Large intestine (tissue), 3 donors: ENCODE results near the gene EGF. TPM values are rescaled to one million over a fixed set of nuclear protein-coding genes. Genes with fewer than 3 reads are reported as not detected.
"Not testable (repeated sequence)": the region's sequence is repeated elsewhere in the genome, so short reads cannot be mapped to it uniquely, and the experiment has no call there.

Source experiments
- DNase-seq, 2 donors: peaks; one replicate each; pipeline versions ENCODE4 v3.0.0 to v3.0.0-alpha.2; 2013
- H3K27ac ChIP-seq: one replicate; pipeline ENCODE4 v1.5.1; 2013; ENCODE audit warnings: low read length
- H3K27me3 ChIP-seq: 2 replicates; pipeline ENCODE4 v1.6.1; 2013; ENCODE audit warnings: low read length; ENCODE audit not compliant: control insufficient read depth, insufficient read depth
- H3K36me3 ChIP-seq: 2 replicates; pipeline ENCODE4 v1.6.1; 2013; ENCODE audit warnings: low read length; ENCODE audit not compliant: control insufficient read depth, insufficient read depth
- H3K4me1 ChIP-seq: one replicate; pipeline ENCODE4 v1.6.1; 2013; ENCODE audit warnings: low read length; ENCODE audit not compliant: control insufficient read depth, insufficient read depth
- H3K4me3 ChIP-seq: one replicate; pipeline ENCODE4 v1.5.1; 2013; ENCODE audit warnings: low read length
- H3K9me3 ChIP-seq: one replicate; pipeline ENCODE4 v1.6.1; 2013; ENCODE audit warnings: mild to moderate bottlenecking, low read depth, low read length, moderate library complexity; ENCODE audit not compliant: control insufficient read depth
- WGBS: methylation state at CpG from one replicate; pipeline ENCODE4 v1.1.5; 2013; ENCODE audit warnings: low lambda C conversion rate; ENCODE audit not compliant: insufficient coverage; 5-methylcytosine and 5-hydroxymethylcytosine counted together
- polyA plus RNA-seq: library from polyadenylated mRNA; unstranded; fragments of 120-200 nt; gene quantifications from one replicate; pipeline ENCODE4 v1.2.1, GENCODE V29; 2013

The EGF gene
- polyA plus RNA-seq, 1 donor = 28.3 TPM

DNA sequence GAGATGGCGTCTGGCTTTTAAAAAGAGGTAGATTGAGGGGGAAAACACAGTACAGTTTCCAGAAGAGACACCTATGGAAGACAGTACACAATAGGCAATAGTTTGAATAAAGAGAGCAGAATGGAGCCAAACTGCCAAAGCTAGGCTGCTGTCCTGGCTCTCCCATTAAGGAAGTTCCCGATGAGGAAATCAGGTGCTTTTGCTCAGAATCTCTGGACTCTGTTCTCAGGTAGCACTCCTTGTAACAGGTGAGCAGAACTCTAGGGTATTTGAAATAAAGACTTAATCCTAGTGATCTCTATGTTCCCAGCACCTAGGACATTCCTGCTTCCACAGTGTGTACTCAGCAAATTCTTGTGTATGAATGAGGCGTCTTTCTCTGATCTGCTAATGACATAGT is 1.6 kb downstream of the EGF start:
- Histone ChIP-seq H3K27ac (peak overlapping the region; percentile 91), H3K4me3 (peak overlapping the region; percentile 40), H3K9me3 (no peaks in the 10 kb centered on the region), H3K4me1 (peaks cover 26% of the 10 kb centered on the region), H3K36me3 (no peaks in the 10 kb centered on the region), H3K27me3 (no peaks in the 10 kb centered on the region)
- DNase-seq = peak; percentile 64 to 86
- no CpG with 5 or more reads among the region's 3 CpGs for WGBS

DNA sequence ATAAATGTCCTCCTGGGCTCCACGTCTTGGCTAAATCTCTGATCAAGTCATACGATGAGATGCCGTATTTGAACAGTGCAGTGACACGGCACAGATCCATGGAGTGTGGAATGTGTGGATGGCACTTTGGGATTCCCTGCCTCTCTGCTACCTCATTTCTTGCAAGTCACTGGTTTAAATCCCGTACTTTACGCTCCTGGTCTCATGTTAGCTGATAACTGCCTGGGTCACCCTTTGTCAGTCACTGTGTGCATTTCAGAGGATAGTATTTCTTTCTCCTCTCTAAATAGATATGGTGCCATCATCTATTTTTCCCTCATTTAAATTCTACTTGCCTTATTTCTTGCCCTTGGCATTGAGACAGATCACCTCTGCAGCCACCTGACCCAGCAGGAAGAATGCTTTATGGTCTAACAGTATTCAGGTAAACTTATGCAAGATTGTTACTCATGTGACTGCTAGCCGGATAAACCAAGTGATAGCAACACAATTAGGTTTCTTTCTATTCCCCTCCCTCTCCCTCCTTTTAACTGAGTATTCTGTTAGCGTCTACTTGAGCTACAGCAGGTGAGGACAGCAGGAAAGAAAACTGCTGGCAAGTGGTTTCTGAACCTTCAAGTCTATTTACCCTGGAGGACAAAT is 2.8 kb downstream of the EGF start:
- H3K27ac ChIP-seq = peak overlapping the region; percentile 91
- H3K36me3 ChIP-seq = no peaks in the 10 kb centered on the region
- 61% methylated on average over 5 of the region's 8 CpGs for WGBS
- peak overlapping the region; percentile 6 for H3K4me3 ChIP-seq
- DNase-seq = peak; percentile 60 to 86
- peaks cover 26% of the 10 kb centered on the region for H3K4me1 ChIP-seq
- H3K27me3 ChIP-seq = no peaks in the 10 kb centered on the region
- no peaks in the 10 kb centered on the region for H3K9me3 ChIP-seq

DNA sequence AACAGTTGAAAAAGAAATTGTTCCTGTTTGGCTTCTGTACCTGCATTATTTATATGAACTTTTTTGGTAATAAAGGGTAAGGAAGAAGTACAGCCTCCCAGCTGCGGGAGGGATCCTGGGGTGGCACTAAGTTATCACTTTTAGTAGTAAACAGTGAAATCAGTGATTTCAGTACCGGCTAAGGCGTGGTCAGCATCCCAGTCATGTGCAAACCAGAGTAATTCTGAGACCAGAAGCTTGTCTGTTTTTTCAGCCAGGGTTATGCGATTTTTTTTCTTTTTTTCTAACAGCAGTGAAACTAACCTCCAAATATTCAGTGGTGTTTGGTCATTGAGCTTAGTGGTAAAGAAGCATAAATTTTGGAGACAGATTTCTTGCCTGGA is 3.3 kb downstream of the EGF start:
- Histone ChIP-seq H3K4me3 (peak overlapping the region; percentile 0), H3K27me3 (no peaks in the 10 kb centered on the region), H3K27ac (peak overlapping the region; percentile 91)

DNA sequence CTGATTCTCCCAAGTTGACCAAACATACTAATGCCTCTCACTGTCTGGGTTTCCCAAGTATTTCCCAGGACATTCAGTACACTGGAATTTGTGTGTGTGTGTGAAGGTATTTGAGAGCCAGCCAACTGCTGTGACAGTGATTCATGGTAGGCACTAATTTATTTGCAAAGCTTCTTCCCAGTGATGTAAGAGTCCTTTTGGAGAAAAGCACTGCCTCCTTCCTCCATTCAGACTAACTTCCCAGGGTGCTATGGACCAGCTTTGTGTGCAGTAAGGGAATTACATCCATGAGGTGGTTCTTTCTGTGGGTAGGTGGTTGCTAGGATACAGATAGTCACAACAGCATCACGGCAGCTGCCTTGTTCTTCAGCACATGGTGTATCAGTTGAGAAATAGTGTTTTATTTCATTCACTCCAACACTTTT is 8.7 kb downstream of the EGF start:
- peak in 1 of 2 donors; percentile 22 for DNase-seq

More for the DNA sequence above, 3.3 kb downstream of the EGF start:
- no peaks in the 10 kb centered on the region for H3K36me3 ChIP-seq
- peaks cover 26% of the 10 kb centered on the region for H3K4me1 ChIP-seq
- no peaks in the 10 kb centered on the region for H3K9me3 ChIP-seq
- DNase-seq = no peak
- WGBS = 27% methylated on average over 2 of the region's 4 CpGs

DNA sequence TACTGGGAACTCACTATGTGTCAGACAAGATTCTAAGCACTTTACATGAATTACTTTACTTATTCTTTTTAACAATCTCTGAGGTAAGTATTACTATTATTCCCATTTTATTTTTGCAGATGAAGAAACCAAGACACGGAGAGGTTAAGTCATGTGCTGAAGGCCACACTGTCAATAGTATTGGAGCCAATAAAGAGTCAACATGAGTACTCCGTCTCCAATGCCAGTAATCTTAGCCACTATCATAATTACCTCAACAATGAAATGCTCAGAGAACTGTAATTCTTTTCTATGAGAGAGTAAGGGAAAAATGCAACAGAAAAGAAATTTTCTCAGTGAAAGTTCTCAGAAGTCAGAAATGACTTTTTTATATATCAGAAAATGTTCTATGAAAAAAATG is 12.7 kb downstream of the EGF start:
- H3K27ac ChIP-seq = no peak overlapping the region
- no peaks in the 10 kb centered on the region for H3K36me3 ChIP-seq
- WGBS = 100% methylated on average over 2 of the region's 2 CpGs
- no peaks in the 10 kb centered on the region for H3K9me3 ChIP-seq
- DNase-seq = no peak
- no peaks in the 10 kb centered on the region for H3K27me3 ChIP-seq
- H3K4me3 ChIP-seq = no peak overlapping the region
- H3K4me1 ChIP-seq = no peaks in the 10 kb centered on the region

More for the DNA sequence above, 8.7 kb downstream of the EGF start:
- peaks cover 2% of the 10 kb centered on the region for H3K4me1 ChIP-seq
- H3K36me3 ChIP-seq = no peaks in the 10 kb centered on the region
- H3K27ac ChIP-seq = no peak overlapping the region
- H3K27me3 ChIP-seq = no peaks in the 10 kb centered on the region
- H3K9me3 ChIP-seq = no peaks in the 10 kb centered on the region
- no CpG with 5 or more reads among the region's 1 CpG for WGBS
- H3K4me3 ChIP-seq = no peak overlapping the region

DNA sequence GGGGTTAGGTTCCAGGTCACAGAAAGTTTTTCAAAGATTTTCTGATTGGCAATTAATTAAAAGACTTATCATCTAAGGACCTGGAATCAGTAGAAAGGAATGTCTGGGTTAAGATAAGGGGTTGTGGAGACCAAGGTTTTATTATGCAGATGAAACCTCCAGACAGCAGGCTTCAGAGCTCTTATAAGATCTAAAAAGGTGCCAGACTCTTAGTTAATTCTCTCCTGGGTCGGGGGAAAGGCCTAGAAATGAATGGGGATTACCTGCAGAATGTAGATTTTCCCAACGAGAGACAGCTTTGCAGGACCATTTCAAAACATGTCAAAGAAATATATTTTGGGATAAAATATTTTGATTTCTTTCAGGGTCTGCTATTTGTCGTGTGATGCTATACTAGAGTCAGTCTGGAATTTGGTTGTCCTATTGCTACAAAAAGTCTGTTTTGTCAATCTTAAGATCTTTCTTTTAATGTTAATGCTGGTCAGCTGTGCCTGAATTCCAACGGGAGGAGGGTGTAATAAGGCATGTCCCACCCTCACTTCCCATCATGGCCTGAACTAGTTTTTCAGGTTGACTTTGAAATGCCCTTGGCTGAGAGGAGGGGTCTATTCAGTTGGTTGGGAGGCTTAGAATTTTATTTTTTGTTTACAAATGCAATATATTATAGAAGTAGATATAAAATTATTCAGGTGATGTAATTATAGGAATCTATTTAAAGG is 15.8 kb downstream of the EGF start:
- Histone ChIP-seq H3K4me3 (no peak overlapping the region), H3K27ac (no peak overlapping the region), H3K27me3 (no peaks in the 10 kb centered on the region), H3K9me3 (no peaks in the 10 kb centered on the region), H3K36me3 (no peaks in the 10 kb centered on the region), H3K4me1 (no peaks in the 10 kb centered on the region)
- no CpG with 5 or more reads among the region's 4 CpGs for WGBS
- no peak for DNase-seq

DNA sequence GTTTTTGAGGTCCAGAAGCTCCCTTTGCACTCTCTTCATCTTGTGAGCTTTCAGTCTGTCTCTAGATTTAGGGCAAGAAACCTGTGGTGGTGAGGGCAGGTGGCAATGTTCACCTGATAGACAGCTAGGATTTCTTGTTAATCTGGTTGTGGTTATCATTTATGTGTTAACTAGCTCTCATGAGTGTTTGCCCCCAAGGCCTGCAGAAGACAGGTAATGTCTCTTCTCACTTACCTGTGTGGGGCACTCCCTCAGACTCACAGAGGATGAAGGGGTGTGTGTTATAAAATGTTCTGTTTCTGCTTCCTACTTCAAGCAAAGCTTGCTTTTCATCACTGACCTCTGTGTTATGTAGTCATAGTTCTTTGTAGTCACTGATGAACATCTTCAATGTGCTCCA is 17.8 kb downstream of the EGF start:
- no peak overlapping the region for H3K27ac ChIP-seq
- H3K9me3 ChIP-seq = no peaks in the 10 kb centered on the region
- H3K4me3 ChIP-seq = no peak overlapping the region

DNA sequence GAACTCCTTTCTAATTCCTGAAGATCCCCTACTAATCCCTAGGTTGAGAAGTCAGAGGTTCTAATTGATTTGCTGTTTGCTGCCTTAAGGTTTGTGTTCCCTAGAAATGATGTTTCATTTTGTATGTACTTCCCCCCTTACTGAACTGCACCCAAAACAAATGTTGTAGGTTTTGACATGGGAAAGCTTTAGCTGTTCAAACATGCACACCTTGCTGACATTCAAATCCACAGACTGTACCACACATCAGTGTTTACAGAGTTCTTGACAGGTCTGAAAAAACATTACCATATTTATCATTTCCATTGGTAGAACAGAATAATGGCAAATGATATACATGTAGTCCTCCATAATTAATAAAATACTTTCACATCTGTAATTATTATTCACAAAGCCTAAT is 18.2 kb downstream of the EGF start:
- Histone ChIP-seq H3K27me3 (no peaks in the 10 kb centered on the region), H3K4me3 (no peak overlapping the region), H3K9me3 (no peaks in the 10 kb centered on the region), H3K4me1 (no peaks in the 10 kb centered on the region), H3K27ac (no peak overlapping the region), H3K36me3 (no peaks in the 10 kb centered on the region)
- no peak for DNase-seq

More for the DNA sequence above, 17.8 kb downstream of the EGF start:
- no peak for DNase-seq
- H3K4me1 ChIP-seq = no peaks in the 10 kb centered on the region
- no peaks in the 10 kb centered on the region for H3K36me3 ChIP-seq
- no peaks in the 10 kb centered on the region for H3K27me3 ChIP-seq

DNA sequence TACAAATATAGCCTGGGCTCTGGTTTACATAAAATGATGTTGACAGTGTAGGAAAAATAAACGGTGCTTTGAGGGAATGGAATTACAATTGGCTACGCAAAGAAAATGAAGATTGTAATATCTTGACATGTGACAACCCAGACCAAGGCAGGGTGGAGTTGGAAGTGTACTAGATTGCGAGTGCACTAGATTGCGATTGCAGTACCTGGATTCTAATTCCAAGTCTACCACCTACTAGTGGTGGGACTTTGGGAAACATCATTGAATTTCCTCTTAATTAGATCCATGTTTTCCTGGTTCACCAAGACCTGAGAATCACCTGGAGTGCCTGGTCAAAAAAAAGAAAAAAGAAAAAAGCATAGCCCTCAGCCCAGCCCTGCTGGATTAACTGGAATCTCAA is 18.6 kb downstream of the EGF start:
- H3K27me3 ChIP-seq = no peaks in the 10 kb centered on the region
- no peak overlapping the region for H3K4me3 ChIP-seq
- H3K36me3 ChIP-seq = no peaks in the 10 kb centered on the region
- no peak overlapping the region for H3K27ac ChIP-seq
- no peaks in the 10 kb centered on the region for H3K4me1 ChIP-seq
- no peaks in the 10 kb centered on the region for H3K9me3 ChIP-seq
- WGBS = 90% methylated on average over 2 of the region's 4 CpGs
- DNase-seq = no peak

DNA sequence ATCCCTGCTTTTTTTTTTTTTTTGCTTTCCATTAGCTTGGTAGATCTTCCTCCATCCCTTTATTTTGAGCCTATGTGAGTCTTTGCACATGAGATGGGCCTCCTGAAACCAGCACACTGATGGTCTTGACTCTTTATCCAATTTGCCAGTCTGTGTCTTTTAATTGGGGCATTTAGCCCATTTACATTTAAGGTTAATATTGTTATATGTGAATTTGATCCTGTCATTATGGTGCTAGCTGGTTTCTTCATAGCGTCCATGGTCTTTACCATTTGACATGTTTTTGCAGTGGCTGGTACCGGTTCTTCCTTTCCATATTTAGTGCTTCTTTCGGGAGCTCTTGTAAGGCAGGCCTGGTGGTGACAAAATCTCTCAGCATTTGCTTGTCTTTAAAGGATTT is 24.7 kb downstream of the EGF start:
- not testable (repeated sequence) for DNase-seq, H3K4me1 ChIP-seq, H3K27ac ChIP-seq, H3K9me3 ChIP-seq, H3K27me3 ChIP-seq, H3K36me3 ChIP-seq, H3K4me3 ChIP-seq
- no CpG with 5 or more reads among the region's 3 CpGs for WGBS

DNA sequence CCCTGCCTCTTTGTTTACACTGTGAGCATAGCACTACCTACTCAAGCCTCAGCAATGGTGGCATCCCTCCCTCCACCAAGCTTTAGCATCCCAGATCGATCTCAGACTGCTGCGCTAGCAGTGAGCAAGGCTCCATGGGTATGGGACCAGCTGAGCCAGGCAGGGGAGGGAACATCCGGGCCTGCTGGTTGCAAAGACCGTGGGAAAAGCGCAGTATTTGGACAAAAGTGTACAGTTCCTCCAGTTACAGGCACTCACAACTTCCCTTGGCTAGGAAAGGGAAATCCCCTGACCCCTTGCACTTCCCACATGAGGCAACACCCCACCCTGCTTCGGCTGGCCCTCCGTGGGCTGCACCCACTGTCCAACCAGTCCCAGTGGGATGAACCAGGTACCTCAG is 26.5 kb downstream of the EGF start:
- Histone ChIP-seq H3K27me3 (no peaks in the 10 kb centered on the region), H3K9me3 (no peaks in the 10 kb centered on the region), H3K36me3 (no peaks in the 10 kb centered on the region), H3K4me1 (no peaks in the 10 kb centered on the region), H3K27ac (no peak overlapping the region), H3K4me3 (no peak overlapping the region)
- WGBS = no CpG with 5 or more reads among the region's 7 CpGs
- no peak for DNase-seq
